IPS-18a (cell line): ENCODE measurements around the gene UBE2H.
"Not testable (repeated sequence)": the region's sequence is repeated elsewhere in the genome, so short reads cannot be mapped to it uniquely, and the experiment has no call there.

ENCODE experiments used
- H3K27ac ChIP-seq: one replicate; pipeline ENCODE4 v1.5.1; 2013; ENCODE audit warnings: low read length
- H3K27me3 ChIP-seq: one replicate; pipeline ENCODE4 v1.6.1; 2013; ENCODE audit warnings: mild to moderate bottlenecking, low read length; ENCODE audit not compliant: control insufficient read depth, insufficient read depth
- H3K36me3 ChIP-seq: one replicate; pipeline ENCODE4 v1.6.1; 2013; ENCODE audit warnings: low read depth, low read length; ENCODE audit not compliant: control insufficient read depth
- H3K4me1 ChIP-seq: one replicate; pipeline ENCODE4 v1.6.1; 2013; ENCODE audit warnings: low read depth, low read length; ENCODE audit not compliant: control insufficient read depth
- H3K4me3 ChIP-seq: one replicate; pipeline ENCODE4 v1.5.1; 2013; ENCODE audit warnings: low read length
- H3K9ac ChIP-seq: one replicate; pipeline ENCODE4 v1.6.1; 2013; ENCODE audit warnings: mild to moderate bottlenecking, low read length, moderate library complexity
- H3K9me3 ChIP-seq: one replicate; pipeline ENCODE4 v1.6.1; 2013; ENCODE audit warnings: low read depth, low read length; ENCODE audit not compliant: control insufficient read depth

Gene UBE2H

GRCh38 chr7:129851174-129851573, 101.6 kb downstream of the UBE2H start:
- H3K36me3 ChIP-seq: no peaks in the 10 kb centered on the region
- no peaks in the 10 kb centered on the region for H3K27me3 ChIP-seq
- no peak overlapping the region for H3K9ac ChIP-seq
- no peaks in the 10 kb centered on the region for H3K9me3 ChIP-seq
- no peak overlapping the region for H3K27ac ChIP-seq
- peaks cover 8% of the 10 kb centered on the region for H3K4me1 ChIP-seq
- H3K4me3 ChIP-seq: no peak overlapping the region

GRCh38 chr7:129848436-129848835, 104.3 kb downstream of the UBE2H start:
- Histone ChIP-seq H3K4me3 (no peak overlapping the region), H3K27me3 (no peaks in the 10 kb centered on the region), H3K4me1 (peaks cover 27% of the 10 kb centered on the region), H3K27ac (no peak overlapping the region), H3K9me3 (no peaks in the 10 kb centered on the region), H3K36me3 (no peaks in the 10 kb centered on the region), H3K9ac (no peak overlapping the region)

- no peak overlapping the region for H3K27ac ChIP-seq
- H3K27me3 ChIP-seq: no peaks in the 10 kb centered on the region
- no peaks in the 10 kb centered on the region for H3K9me3 ChIP-seq
- H3K4me3 ChIP-seq: no peak overlapping the region
- H3K36me3 ChIP-seq: no peaks in the 10 kb centered on the region
- H3K4me1 ChIP-seq: peaks cover 31% of the 10 kb centered on the region
- no peak overlapping the region for H3K9ac ChIP-seq
Observed at GRCh38 chr7:129845972-129846327, 106.8 kb downstream of the UBE2H start.

GRCh38 chr7:129845178-129845971, 107.4 kb downstream of the UBE2H start:
- H3K4me1 ChIP-seq: peaks cover 35% of the 10 kb centered on the region
- no peak overlapping the region for H3K27ac ChIP-seq
- H3K9ac ChIP-seq: no peak overlapping the region
- no peaks in the 10 kb centered on the region for H3K27me3 ChIP-seq
- no peak overlapping the region for H3K4me3 ChIP-seq
- no peaks in the 10 kb centered on the region for H3K9me3 ChIP-seq
- no peaks in the 10 kb centered on the region for H3K36me3 ChIP-seq

GRCh38 chr7:129843978-129844840, 108.6 kb downstream of the UBE2H start:
- peak overlapping the region; percentile 42 for H3K9ac ChIP-seq
- no peaks in the 10 kb centered on the region for H3K27me3 ChIP-seq
- H3K4me3 ChIP-seq: peak overlapping the region; percentile 29
- no peaks in the 10 kb centered on the region for H3K36me3 ChIP-seq
- H3K27ac ChIP-seq: peak overlapping the region; percentile 76
- H3K4me1 ChIP-seq: peaks cover 35% of the 10 kb centered on the region
- H3K9me3 ChIP-seq: no peaks in the 10 kb centered on the region

- Histone ChIP-seq H3K27ac (peak overlapping the region; percentile 76), H3K9ac (peak overlapping the region; percentile 42), H3K4me1 (peaks cover 35% of the 10 kb centered on the region), H3K4me3 (peak overlapping the region; percentile 29), H3K9me3 (no peaks in the 10 kb centered on the region), H3K27me3 (no peaks in the 10 kb centered on the region), H3K36me3 (no peaks in the 10 kb centered on the region)
Observed at GRCh38 chr7:129843365-129843898, 109.3 kb downstream of the UBE2H start.

- Histone ChIP-seq H3K9ac (no peak overlapping the region), H3K27me3 (no peaks in the 10 kb centered on the region), H3K36me3 (no peaks in the 10 kb centered on the region), H3K4me1 (peaks cover 54% of the 10 kb centered on the region), H3K9me3 (no peaks in the 10 kb centered on the region), H3K27ac (no peak overlapping the region), H3K4me3 (no peak overlapping the region)
Observed at GRCh38 chr7:129841465-129841864, 111.3 kb downstream of the UBE2H start.

GRCh38 chr7:129840757-129841156, 112.0 kb downstream of the UBE2H start:
- Histone ChIP-seq H3K4me3 (no peak overlapping the region), H3K9ac (no peak overlapping the region), H3K36me3 (no peaks in the 10 kb centered on the region), H3K4me1 (peaks cover 61% of the 10 kb centered on the region), H3K27ac (no peak overlapping the region), H3K27me3 (no peaks in the 10 kb centered on the region), H3K9me3 (no peaks in the 10 kb centered on the region)

- Histone ChIP-seq H3K4me3 (no peak overlapping the region), H3K27ac (no peak overlapping the region), H3K9ac (no peak overlapping the region), H3K9me3 (no peaks in the 10 kb centered on the region), H3K27me3 (no peaks in the 10 kb centered on the region), H3K36me3 (peaks cover 6% of the 10 kb centered on the region), H3K4me1 (peaks cover 42% of the 10 kb centered on the region)
Observed at GRCh38 chr7:129836983-129837382, 115.8 kb downstream of the UBE2H start.

GRCh38 chr7:129835569-129835968, 117.2 kb downstream of the UBE2H start:
- H3K4me3 ChIP-seq: no peak overlapping the region
- no peak overlapping the region for H3K27ac ChIP-seq
- H3K9me3 ChIP-seq: no peaks in the 10 kb centered on the region
- H3K36me3 ChIP-seq: peaks cover 6% of the 10 kb centered on the region
- H3K27me3 ChIP-seq: no peaks in the 10 kb centered on the region
- peaks cover 42% of the 10 kb centered on the region for H3K4me1 ChIP-seq
- no peak overlapping the region for H3K9ac ChIP-seq

GRCh38 chr7:129833353-129833752, 119.4 kb downstream of the UBE2H start:
- H3K27ac ChIP-seq, H3K36me3 ChIP-seq, H3K9ac ChIP-seq, H3K27me3 ChIP-seq, H3K4me3 ChIP-seq, H3K9me3 ChIP-seq: not testable (repeated sequence)
- H3K4me1 ChIP-seq: peaks cover 57% of the 10 kb centered on the region
